ENCODE results near the gene PARD3.
A peak's percentile ranks its signal among the peaks of the same experiment; 100 is the strongest.

DNA sequence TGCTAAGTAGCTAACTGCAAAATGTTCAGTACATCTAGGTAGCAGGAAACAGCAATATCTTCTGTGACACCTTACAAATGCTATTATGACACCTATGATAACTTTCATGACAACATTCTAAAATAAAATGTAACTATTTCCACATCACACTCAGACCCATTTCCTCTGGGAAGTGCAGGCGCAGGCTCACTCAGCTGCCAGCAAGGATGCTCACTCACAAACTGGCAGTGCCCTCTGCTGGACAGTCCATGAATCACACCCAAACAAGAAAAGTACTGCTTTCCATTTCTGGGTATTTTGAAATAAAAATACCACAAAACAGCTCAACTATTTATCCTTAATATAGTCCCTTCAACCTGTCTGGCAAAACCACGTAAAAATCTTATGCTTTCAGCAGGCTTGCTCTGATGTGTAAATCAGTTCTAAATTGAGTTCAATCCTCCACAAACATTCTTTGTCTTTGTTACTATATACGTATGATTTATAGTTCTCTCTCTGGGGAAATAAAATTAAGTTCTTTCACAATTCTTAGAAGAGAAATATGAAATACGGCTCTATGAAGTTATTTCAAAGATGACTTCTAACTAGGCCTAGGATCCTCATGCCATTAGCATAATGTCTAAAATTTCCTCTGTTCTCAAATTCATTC, 176.6 kb downstream of the PARD3 start:
- TF ChIP-seq GATA2 (IDR thresholded peaks at IDR 0.05; ENCODE audit: insufficient read depth, insufficient read length, low read depth, low read length) (no peak), JUN (IDR thresholded peaks at IDR 0.05; ENCODE audit: borderline replicate concordance, insufficient read depth, insufficient read length, low read depth) (no peak), EZH2 (IDR thresholded peaks at IDR 0.05; ENCODE audit: borderline replicate concordance, low read depth, low read length, severe bottlenecking) (no peak), POLR2AphosphoS5 (IDR thresholded peaks at IDR 0.05; ENCODE audit: insufficient read depth, low read depth, low read length) (no peak)
- TF ChIP-seq, protein P1, sequence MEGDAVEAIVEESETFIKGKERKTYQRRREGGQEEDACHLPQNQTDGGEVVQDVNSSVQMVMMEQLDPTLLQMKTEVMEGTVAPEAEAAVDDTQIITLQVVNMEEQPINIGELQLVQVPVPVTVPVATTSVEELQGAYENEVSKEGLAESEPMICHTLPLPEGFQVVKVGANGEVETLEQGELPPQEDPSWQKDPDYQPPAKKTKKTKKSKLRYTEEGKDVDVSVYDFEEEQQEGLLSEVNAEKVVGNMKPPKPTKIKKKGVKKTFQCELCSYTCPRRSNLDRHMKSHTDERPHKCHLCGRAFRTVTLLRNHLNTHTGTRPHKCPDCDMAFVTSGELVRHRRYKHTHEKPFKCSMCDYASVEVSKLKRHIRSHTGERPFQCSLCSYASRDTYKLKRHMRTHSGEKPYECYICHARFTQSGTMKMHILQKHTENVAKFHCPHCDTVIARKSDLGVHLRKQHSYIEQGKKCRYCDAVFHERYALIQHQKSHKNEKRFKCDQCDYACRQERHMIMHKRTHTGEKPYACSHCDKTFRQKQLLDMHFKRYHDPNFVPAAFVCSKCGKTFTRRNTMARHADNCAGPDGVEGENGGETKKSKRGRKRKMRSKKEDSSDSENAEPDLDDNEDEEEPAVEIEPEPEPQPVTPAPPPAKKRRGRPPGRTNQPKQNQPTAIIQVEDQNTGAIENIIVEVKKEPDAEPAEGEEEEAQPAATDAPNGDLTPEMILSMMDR (IDR thresholded peaks at IDR 0.05; ENCODE audit: extremely low read depth in 1 of 2, insufficient read depth in 1 of 2, low read depth in 1 of 2, low read length in 2 of 2): peak; percentile 81 to 89
- TF ChIP-seq, protein P2, sequence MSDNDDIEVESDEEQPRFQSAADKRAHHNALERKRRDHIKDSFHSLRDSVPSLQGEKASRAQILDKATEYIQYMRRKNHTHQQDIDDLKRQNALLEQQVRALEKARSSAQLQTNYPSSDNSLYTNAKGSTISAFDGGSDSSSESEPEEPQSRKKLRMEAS (IDR thresholded peaks at IDR 0.05; ENCODE audit: insufficient read depth, insufficient read length): no peak
